Breast epithelium (tissue), 3 donors: ENCODE data around the gene OBP2B.
"Not testable (repeated sequence)": the region's sequence is repeated elsewhere in the genome, so short reads cannot be mapped to it uniquely, and the experiment has no call there.

Experiments used
- POLR2A ChIP-seq: fragments of 450-650 bp; IDR thresholded peaks from one replicate; pipeline ENCODE4 v1.6.1; 2016; ENCODE audit warnings: antibody characterized with exemption, mild to moderate bottlenecking, moderate library complexity
- POLR2AphosphoS5 ChIP-seq, 3 donors: sonication (generic); formaldehyde crosslinking; IDR thresholded peaks; one replicate each; pipeline ENCODE4 v1.6.1; 2017; ENCODE audit warnings: antibody characterized with exemption in 3 of 3
- TF ChIP-seq, protein P1 (sequence below), 3 donors: fragments of 450-650 bp; IDR thresholded peaks; one replicate each; pipeline ENCODE4 v1.5.1; 2016 to 2017; ENCODE audit warnings: antibody characterized with exemption in 3 of 3, mild to moderate bottlenecking in 3 of 3, moderate library complexity in 3 of 3

DNA sequence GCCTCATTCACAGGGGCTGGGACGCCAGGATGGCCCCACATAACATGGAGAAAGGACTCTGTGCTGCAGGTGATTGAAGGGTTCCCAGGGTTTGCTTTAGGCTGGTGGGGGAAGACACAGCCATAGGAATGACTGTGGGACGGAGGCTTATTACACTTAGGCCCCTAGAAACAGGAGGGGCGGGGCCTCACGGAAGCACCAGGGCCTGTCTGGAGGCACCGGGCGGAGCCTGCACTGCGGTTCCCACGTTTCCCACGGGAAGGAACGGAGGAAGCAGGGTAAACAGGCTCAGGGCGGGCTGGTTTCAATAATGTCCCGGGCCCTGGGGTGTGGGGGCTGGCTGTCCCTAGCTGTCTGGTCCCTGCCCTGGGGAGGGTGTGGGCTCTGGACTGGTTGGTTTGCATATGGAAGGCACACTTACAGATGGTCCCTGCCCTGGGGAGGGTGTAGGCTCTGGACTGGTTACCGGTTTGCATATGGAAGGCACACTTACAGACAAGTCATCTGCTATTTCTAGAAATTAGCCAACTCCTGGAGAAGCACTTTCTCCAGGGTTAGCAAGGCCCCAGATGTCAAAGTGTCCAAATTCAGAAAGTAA, 14.2 kb upstream of the OBP2B start:
- TF ChIP-seq, protein P1, sequence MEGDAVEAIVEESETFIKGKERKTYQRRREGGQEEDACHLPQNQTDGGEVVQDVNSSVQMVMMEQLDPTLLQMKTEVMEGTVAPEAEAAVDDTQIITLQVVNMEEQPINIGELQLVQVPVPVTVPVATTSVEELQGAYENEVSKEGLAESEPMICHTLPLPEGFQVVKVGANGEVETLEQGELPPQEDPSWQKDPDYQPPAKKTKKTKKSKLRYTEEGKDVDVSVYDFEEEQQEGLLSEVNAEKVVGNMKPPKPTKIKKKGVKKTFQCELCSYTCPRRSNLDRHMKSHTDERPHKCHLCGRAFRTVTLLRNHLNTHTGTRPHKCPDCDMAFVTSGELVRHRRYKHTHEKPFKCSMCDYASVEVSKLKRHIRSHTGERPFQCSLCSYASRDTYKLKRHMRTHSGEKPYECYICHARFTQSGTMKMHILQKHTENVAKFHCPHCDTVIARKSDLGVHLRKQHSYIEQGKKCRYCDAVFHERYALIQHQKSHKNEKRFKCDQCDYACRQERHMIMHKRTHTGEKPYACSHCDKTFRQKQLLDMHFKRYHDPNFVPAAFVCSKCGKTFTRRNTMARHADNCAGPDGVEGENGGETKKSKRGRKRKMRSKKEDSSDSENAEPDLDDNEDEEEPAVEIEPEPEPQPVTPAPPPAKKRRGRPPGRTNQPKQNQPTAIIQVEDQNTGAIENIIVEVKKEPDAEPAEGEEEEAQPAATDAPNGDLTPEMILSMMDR (IDR thresholded peaks at IDR 0.05), result not testable (repeated sequence)
- not testable (repeated sequence) for TF ChIP-seq POLR2A; POLR2AphosphoS5 (IDR thresholded peaks at IDR 0.05)
